Measurements from ENCODE around the gene SAE1. TPM values are rescaled to one million over a fixed set of nuclear protein-coding genes. Genes with fewer than 3 reads are reported as not detected.
A peak's percentile ranks its signal among the peaks of the same experiment; 100 is the strongest.

The SAE1 gene
- total and polyA plus RNA-seq, 2 of the 4 experiments (the other 2 are of a cell fraction), result 165 to 184 TPM

DNA sequence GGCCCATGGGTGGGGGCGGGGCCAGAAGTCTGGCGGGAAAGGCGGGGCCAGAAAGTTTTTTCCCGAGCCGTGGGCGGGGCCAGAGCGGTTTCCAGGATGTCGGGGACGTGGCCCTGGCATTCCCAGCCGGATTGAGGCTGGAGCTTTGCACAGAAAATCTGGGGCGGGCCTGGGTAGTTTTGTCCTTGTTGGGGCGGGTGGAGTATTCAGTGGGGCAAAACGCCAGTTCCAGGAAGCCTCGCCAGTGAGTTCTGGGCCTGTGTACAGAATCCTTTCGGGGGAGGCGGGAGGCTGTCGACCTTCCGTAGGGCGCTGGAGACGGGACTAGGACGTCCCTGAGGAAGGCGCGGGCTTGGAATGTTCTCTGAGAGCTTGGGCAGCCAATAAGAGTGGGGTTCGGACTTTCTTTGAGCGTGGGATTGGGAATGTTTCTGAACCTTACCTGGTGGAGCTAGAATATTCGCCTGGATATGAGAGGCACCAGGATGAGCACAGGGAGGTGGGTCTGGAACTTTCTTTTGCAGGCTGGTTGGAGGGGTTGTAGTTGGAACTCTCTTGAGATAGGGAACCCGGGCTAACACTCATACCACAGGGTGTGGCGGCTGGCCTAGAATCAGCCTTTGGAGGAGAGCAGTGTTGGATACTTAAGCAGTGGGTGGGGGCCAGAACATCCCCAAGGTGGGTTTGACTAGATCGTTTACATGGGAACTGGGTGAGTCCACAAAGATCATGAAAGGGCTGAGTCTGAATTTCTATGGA lies 127.0 kb downstream of the SAE1 start:
- Histone ChIP-seq H4K5ac (ENCODE audit: low read depth, low read length) (peak overlapping the region; percentile 32), H2BK120ac (ENCODE audit: low read depth, low read length) (peak overlapping the region; percentile 84), H3K18ac (ENCODE audit: low read depth, low read length) (peak overlapping the region; percentile 53), H3K4me2 (ENCODE audit: low read depth, low read length) (peak overlapping the region; percentile 92), H3K23ac (ENCODE audit: low read depth, low read length) (peak overlapping the region; percentile 97), H3K27ac (ENCODE audit: insufficient read depth, low read length) (peak overlapping the region; percentile 90), H3K9me3 (ENCODE audit: control insufficient read depth, insufficient read depth, low read length) (no peaks in the 10 kb centered on the region), H4K8ac (ENCODE audit: low read depth in 2 of 2, low read length in 2 of 2) (peak overlapping the region; percentile 40 to 91), H3K4ac (ENCODE audit: low read depth, low read length) (peak overlapping the region; percentile 98), H3K4me1 (ENCODE audit: control insufficient read depth, insufficient read depth, low read length) (peaks cover 20% of the 10 kb centered on the region), H3K36me3 (ENCODE audit: control insufficient read depth, insufficient read depth, low read length) (peaks cover 32% of the 10 kb centered on the region), H3K56ac (ENCODE audit: extremely low read depth, insufficient read depth, low read length) (peak overlapping the region; percentile 95), H4K20me1 (ENCODE audit: insufficient read depth, low read length) (peaks cover 8% of the 10 kb centered on the region; the same call in 1 of the 2 replicates), H2AFZ (replicated peaks; ENCODE audit: low read length, poor library complexity) (peak overlapping the region; percentile 87), H2BK15ac (ENCODE audit: low read depth, low read length) (peak overlapping the region; percentile 3; the same call in 1 of the 3 replicates), H3K14ac (replicated peaks; ENCODE audit: low read depth, low read length) (peak overlapping the region; percentile 99), H3K9me1 (ENCODE audit: insufficient read depth, low read length) (peaks cover 21% of the 10 kb centered on the region), H2AK5ac (ENCODE audit: low read depth, low read length) (peak overlapping the region; percentile 96), H2AK9ac (replicated peaks; ENCODE audit: low read depth, low read length, poor library complexity) (peak overlapping the region; percentile 99), H2BK20ac (ENCODE audit: low read depth, low read length) (peak overlapping the region; percentile 39; the same call in 1 of the 2 replicates), H2BK5ac (ENCODE audit: low read depth, low read length, poor library complexity, severe bottlenecking) (peak overlapping the region; percentile 80), H3K79me1 (ENCODE audit: low read depth in 1 of 2, low read length in 2 of 2) (peaks cover 41 to 55% of the 10 kb centered on the region in 2 experiments), H3K27me3 (ENCODE audit: control insufficient read depth, insufficient read depth, low read length) (no peaks in the 10 kb centered on the region), H3K9ac (ENCODE audit: low read depth, low read length) (peak overlapping the region; percentile 92), H4K91ac (ENCODE audit: insufficient read depth, low read depth, low read length) (peak overlapping the region; percentile 90), H3K4me3 (ENCODE audit: insufficient read depth, low read depth, low read length) (peak overlapping the region; percentile 51)
- DNase-seq (no peak), ATAC-seq (ENCODE audit: low read depth) (peak; percentile 33)
- CTCF ChIA-PET, result interaction anchor here (1.5 kb wide), 1 partner anchor 14 kb away, joined by 8 read pairs; no protein-coding TSS in a partner anchor
- 2% methylated on average over 13 of the region's 29 CpGs; no CpG with 5 or more reads in 1 of the 2 experiments for WGBS, 2 experiments (ENCODE audit: extremely low coverage in 2 of 2, insufficient read length in 1 of 2)
- intact Hi-C loops (cut with micrococcal nuclease) (loop anchor here (1.0 kb wide), 1 partner anchor 16 kb away; no protein-coding TSS in a partner anchor), dilution Hi-C loops (cut with HindIII; ENCODE audit: low sequenced_read_pairs, unreplicated experiment) (no loop called here), in situ Hi-C loops (cut with MboI; ENCODE audit: low sequenced_read_pairs) (no loop called here)
- peak; percentile 12; the same call in 1 of the 2 replicates for TF ChIP-seq MXI1 (IDR thresholded peaks at IDR 0.05; ENCODE audit: borderline replicate concordance, low read depth, low read length)
- TF ChIP-seq MAZ (IDR thresholded peaks at IDR 0.05; ENCODE audit: borderline replicate concordance, low read depth, low read length), result no peak
- TF ChIP-seq POLR2A (IDR thresholded peaks at IDR 0.05; ENCODE audit: low read depth, low read length), result peak; percentile 94
- TF ChIP-seq MAFK (IDR thresholded peaks at IDR 0.05; ENCODE audit: low read depth, low read length), result no peak
- no peak for TF ChIP-seq BHLHE40 (IDR thresholded peaks at IDR 0.05; ENCODE audit: low read depth, low read length)
- POLR2A ChIA-PET (ENCODE audit: unreplicated experiment), result interaction anchor here (0.6 to 1.3 kb wide), 2 partner anchors 47 to 221 kb away, joined by 3 to 5 read pairs; no protein-coding TSS in a partner anchor
- BruUV-seq (replicated peaks), result no TSS peak

Measured in IMR-90 (cell line).